Upper lobe of left lung (tissue), 6 donors: ENCODE results near the gene RBBP9. TPM values are rescaled to one million over a fixed set of nuclear protein-coding genes. Genes with fewer than 3 reads are reported as not detected.
A peak's percentile ranks its signal among the peaks of the same experiment; 100 is the strongest.
"Not testable (repeated sequence)": the region's sequence is repeated elsewhere in the genome, so short reads cannot be mapped to it uniquely, and the experiment has no call there.

Experiments used
- ATAC-seq, 2 donors: fragments of 200-7000 bp; cut with Tn5 transposase; one replicate each; pipeline ENCODE4 v1.9.1; 2022; ENCODE audit warnings: mild to moderate bottlenecking in 2 of 2, moderate library complexity in 2 of 2; ENCODE audit not compliant: low FRiP score in 2 of 2
- DNase-seq, 2 donors: peaks; one replicate each; pipeline ENCODE4 v3.0.0-alpha.2; 2019 to 2020
- H3K27ac ChIP-seq, 4 donors: fragments of 200-600 bp; sonication (generic); one replicate each; pipeline ENCODE4 v1.5.1; 2016 to 2019
- H3K27me3 ChIP-seq, 4 donors: fragments of 200-600 bp; sonication (generic); one replicate each; pipeline ENCODE4 v1.5.1; 2017 to 2019
- H3K36me3 ChIP-seq, 4 donors: fragments of 200-600 bp; sonication (generic); one replicate each; pipeline ENCODE4 v1.5.1; 2016 to 2019
- H3K4me1 ChIP-seq, 4 donors: fragments of 200-600 bp; sonication (generic); one replicate each; pipeline ENCODE4 v1.5.1; 2018 to 2019
- H3K4me3 ChIP-seq, 4 donors: fragments of 200-600 bp; sonication (generic); one replicate each; pipeline ENCODE4 v1.5.1; 2017 to 2019; ENCODE audit warnings: mild to moderate bottlenecking in 2 of 4, moderate library complexity in 1 of 4
- H3K9me3 ChIP-seq, 4 donors: fragments of 200-600 bp; sonication (generic); one replicate each; pipeline ENCODE4 v1.5.1; 2018 to 2019
- CTCF ChIP-seq, 6 experiments: fragments of 450-650 bp in 4 of 6; fragments of 200-600 bp in 2 of 6; sonication (generic) in 2 of 6; IDR thresholded peaks; one replicate each; pipeline ENCODE4 v1.5.1; 2016 to 2019; ENCODE audit warnings: antibody characterized with exemption in 6 of 6
- EP300 ChIP-seq, 4 donors: sonication (generic); formaldehyde crosslinking; IDR thresholded peaks; one replicate each; pipeline ENCODE4 v1.5.1; 2017; ENCODE audit warnings: antibody characterized with exemption in 4 of 4, control low read depth in 2 of 4
- POLR2A ChIP-seq, 4 donors: fragments of 450-650 bp; IDR thresholded peaks; one replicate each; pipeline ENCODE4 v1.5.1; 2016 to 2017; ENCODE audit warnings: antibody characterized with exemption in 4 of 4, mild to moderate bottlenecking in 2 of 4
- POLR2AphosphoS5 ChIP-seq, 2 donors: sonication (generic); formaldehyde crosslinking; IDR thresholded peaks; one replicate each; pipeline ENCODE4 v1.5.1; 2017; ENCODE audit warnings: antibody characterized with exemption in 2 of 2
- WGBS, 2 donors: methylation state at CpG; one replicate each; pipeline ENCODE4 v1.1.5; 2017 to 2018; 5-methylcytosine and 5-hydroxymethylcytosine counted together
- total RNA-seq, 6 donors: library from RNA; depleted of rRNA in 4 of 6; stranded (reverse); fragments of >200 nt in 4 of 6; gene quantifications; one replicate each; pipeline versions ENCODE4 v1.1.0 to v1.2.1, GENCODE V29; 2016 to 2021
- donor health status: DM: no; HTN: no; CAD: no; lungs with moderate emphysema.
- donor health status: DM: no; HTN: yes; CAD: no; lungs with severe emphysema.

Gene RBBP9
- total RNA-seq, 6 donors from 2014 or later: 6.9 to 32.0 (median 15.0) TPM

- Histone ChIP-seq H3K27ac (no peak overlapping the region), H3K9me3 (no peaks in the 10 kb centered on the region), H3K27me3 (no peaks in the 10 kb centered on the region), H3K36me3 (peaks cover 0 to 64% (median 17%) of the 10 kb centered on the region in 4 donors), H3K4me1 (peaks cover 13 to 53% (median 26%) of the 10 kb centered on the region in 4 donors), H3K4me3 (no peak overlapping the region)
- WGBS, 2 donors: 75 to 82% methylated on average over 1 of the region's 1 CpG
- no peak for TF ChIP-seq EP300 (IDR thresholded peaks at IDR 0.05)
- no peak for TF ChIP-seq CTCF (IDR thresholded peaks at IDR 0.05)
- TF ChIP-seq POLR2AphosphoS5 (IDR thresholded peaks at IDR 0.05): no peak
- TF ChIP-seq POLR2A (IDR thresholded peaks at IDR 0.05): no peak
- no peak for DNase-seq
- no peak for ATAC-seq
Measured at GRCh38 chr20:18511571-18511970, 14.5 kb upstream of the RBBP9 start.

DNA sequence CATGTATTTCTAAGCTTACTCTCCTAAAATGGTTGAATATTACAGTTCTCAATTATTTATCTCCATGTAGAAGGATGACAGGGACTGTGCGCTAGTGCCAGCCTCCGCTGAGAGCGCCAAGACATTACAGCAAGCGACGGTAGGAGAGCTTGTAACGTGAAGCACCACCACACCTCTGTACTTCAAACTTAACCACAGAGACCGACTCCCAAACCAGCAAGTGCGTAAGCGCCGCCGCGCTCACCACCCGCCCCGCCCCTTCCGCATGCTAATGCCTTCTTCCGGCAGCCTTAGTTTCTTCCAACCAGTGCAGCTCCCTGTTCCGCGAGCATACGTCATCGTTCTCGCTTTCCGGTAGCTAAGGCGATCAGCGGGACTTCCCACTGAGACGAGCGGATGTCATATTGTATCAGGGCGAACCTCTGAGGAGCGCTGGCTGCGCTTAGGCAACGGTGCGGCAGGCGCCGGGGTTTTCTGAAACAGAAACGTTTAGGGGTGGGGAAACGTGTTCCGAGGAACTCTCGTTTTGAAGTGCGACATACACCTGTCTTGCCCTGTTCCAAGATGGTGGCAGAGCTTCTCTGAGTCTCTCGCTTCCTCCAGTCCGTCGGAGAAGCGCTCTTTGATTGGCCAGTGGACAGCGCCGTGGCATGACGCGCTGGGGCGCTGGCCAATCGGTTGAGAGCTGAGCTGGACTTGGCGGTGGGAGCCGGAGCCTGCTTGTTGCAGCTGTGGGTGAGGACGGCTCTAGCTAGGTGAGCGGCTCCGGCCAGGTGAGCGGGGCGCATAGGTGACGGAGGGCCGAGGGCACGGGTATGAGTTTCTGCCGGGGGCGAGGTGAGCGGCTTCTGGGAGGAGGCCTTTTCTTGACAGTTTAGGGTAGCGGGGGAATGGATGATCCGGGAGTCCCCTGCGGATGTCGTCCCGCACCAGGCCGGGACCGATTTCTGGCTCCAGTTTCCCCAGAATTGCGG, 10.5 kb upstream of the RBBP9 start, which contains the start of gene SEC23B:
Gene SEC23B (plus strand): TSS at position 723 of the 974 bp plus-strand sequence. CDS start 2,896 bp downstream, outside the sequence.
- peak within 1 kb of the TSS; percentile 93 to 99 (median 94) for H3K27ac ChIP-seq
- H3K4me1 ChIP-seq: peaks cover 13 to 40% (median 22%) of the 10 kb centered on the region in 4 donors
- peaks cover 0 to 26% (median 4%) of the 10 kb centered on the region in 4 donors for H3K36me3 ChIP-seq
- H3K4me3 ChIP-seq: peak within 1 kb of the TSS; percentile 56 to 75 (median 70)
- no peaks in the 10 kb centered on the region for H3K9me3 ChIP-seq
- no peaks in the 10 kb centered on the region for H3K27me3 ChIP-seq
- ATAC-seq (peak; percentile 99), DNase-seq (peak; percentile 98 to 99)
- peak in 3 of 4 donors; percentile 81 to 91 (median 83) for TF ChIP-seq POLR2A (IDR thresholded peaks at IDR 0.05)
- TF ChIP-seq CTCF (IDR thresholded peaks at IDR 0.05): no peak
- peak; percentile 84 to 93 for TF ChIP-seq POLR2AphosphoS5 (IDR thresholded peaks at IDR 0.05)
- peak in 1 of 4 donors; percentile 57 for TF ChIP-seq EP300 (IDR thresholded peaks at IDR 0.05)
- 0 to 1% methylated on average over 23 to 60 of the region's 69 CpGs for WGBS, 2 donors

DNA sequence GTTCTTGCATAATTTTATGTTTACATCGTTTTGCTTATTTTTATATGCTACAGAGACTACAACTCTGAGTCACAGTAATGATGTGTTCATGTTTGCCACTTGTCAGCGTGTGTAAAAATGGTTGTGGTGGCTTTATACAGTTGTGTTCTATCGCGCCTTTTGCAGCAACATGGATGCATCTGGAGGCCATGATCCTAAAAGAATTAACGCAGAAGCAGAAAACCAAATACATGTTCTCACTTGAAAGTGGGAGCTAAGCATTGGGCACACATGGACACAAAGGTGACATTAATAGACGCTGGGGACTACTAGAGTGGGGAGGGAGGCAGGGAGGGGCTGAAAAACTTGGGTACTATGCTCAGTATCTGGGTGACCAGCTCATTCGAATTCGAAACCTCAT, 9.7 kb upstream of the RBBP9 start:
- Histone ChIP-seq H3K4me3 (peak overlapping the region in 3 of 4 donors; percentile 65 to 75 (median 75)), H3K36me3 (peaks cover 0 to 18% (median 4%) of the 10 kb centered on the region in 4 donors), H3K27me3 (no peaks in the 10 kb centered on the region), H3K27ac (peak overlapping the region; percentile 93 to 99 (median 94)), H3K4me1 (peaks cover 13 to 34% (median 21%) of the 10 kb centered on the region in 4 donors), H3K9me3 (no peaks in the 10 kb centered on the region)
- DNase-seq (no peak), ATAC-seq (no peak)
- no peak for TF ChIP-seq EP300 (IDR thresholded peaks at IDR 0.05)
- TF ChIP-seq POLR2A (IDR thresholded peaks at IDR 0.05): no peak
- TF ChIP-seq POLR2AphosphoS5 (IDR thresholded peaks at IDR 0.05): no peak
- TF ChIP-seq CTCF (IDR thresholded peaks at IDR 0.05): no peak
- WGBS, 2 donors: 59 to 64% methylated on average over 8 of the region's 8 CpGs

GRCh38 chr20:18504479-18505060, 7.5 kb upstream of the RBBP9 start:
- Histone ChIP-seq H3K9me3 (no peaks in the 10 kb centered on the region), H3K4me1 (peaks cover 13 to 22% (median 15%) of the 10 kb centered on the region in 4 donors), H3K27ac (no peak overlapping the region), H3K4me3 (no peak overlapping the region), H3K27me3 (no peaks in the 10 kb centered on the region), H3K36me3 (no peaks in the 10 kb centered on the region)
- peak in 1 of 2 donors; percentile 72 for DNase-seq
- 60 to 82% methylated on average over 29 to 31 of the region's 31 CpGs for WGBS, 2 donors
- ATAC-seq: no peak
- TF ChIP-seq POLR2A (IDR thresholded peaks at IDR 0.05) (no peak), EP300 (IDR thresholded peaks at IDR 0.05) (peak in 1 of 4 donors; percentile 23)

DNA sequence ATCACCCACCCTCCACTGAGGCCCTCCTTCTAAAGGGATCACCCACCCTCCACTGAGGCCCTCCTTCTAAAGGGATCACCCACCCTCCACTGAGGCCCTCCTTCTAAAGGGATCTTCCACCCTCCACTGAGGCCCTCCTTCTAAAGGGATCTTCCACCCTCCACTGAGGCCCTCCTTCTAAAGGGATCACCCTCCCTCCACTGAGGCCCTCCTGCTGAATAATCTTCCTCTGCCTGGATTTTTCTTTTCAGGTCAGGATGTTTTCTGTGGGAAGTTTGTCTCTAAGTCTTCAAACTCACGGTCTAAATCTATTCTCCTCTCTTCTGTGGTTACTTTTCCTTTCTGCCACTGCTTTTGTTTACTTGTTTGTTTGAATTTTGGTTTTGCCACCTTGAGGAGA, 4.6 kb upstream of the RBBP9 start:
- ATAC-seq, DNase-seq, H3K9me3 ChIP-seq, H3K36me3 ChIP-seq, H3K27me3 ChIP-seq, H3K4me3 ChIP-seq, H3K27ac ChIP-seq: not testable (repeated sequence)
- 55 to 64% methylated on average over 1 of the region's 1 CpG for WGBS, 2 donors
- peaks cover under 1 to 10% (median 4%) of the 10 kb centered on the region in 4 donors for H3K4me1 ChIP-seq
